ENCODE measurements around the gene TCP10L.
A peak's percentile ranks its signal among the peaks of the same experiment; 100 is the strongest.
"Not testable (repeated sequence)": the region's sequence is repeated elsewhere in the genome, so short reads cannot be mapped to it uniquely, and the experiment has no call there.

Gene TCP10L

GRCh38 chr21:32572574-32573420 is 12.5 kb downstream of the TCP10L start:
- no peaks in the 10 kb centered on the region for H3K27me3 Mint-ChIP-seq
- no peaks in the 10 kb centered on the region for H3K36me3 Mint-ChIP-seq (ENCODE audit: low read depth)
- no peaks in the 10 kb centered on the region for H3K9me3 Mint-ChIP-seq
- DNase-seq: no peak
- no peak overlapping the region for H3K27ac Mint-ChIP-seq
- H3K4me3 Mint-ChIP-seq: no peak overlapping the region
- peaks cover 20% of the 10 kb centered on the region for H3K4me1 Mint-ChIP-seq (ENCODE audit: low read depth)

- no peaks in the 10 kb centered on the region for H3K9me3 Mint-ChIP-seq
- peaks cover 3% of the 10 kb centered on the region for H3K36me3 Mint-ChIP-seq (ENCODE audit: low read depth)
- DNase-seq: no peak
- peak overlapping the region; percentile 69 for H3K27ac Mint-ChIP-seq
- H3K27me3 Mint-ChIP-seq: no peaks in the 10 kb centered on the region
- H3K4me1 Mint-ChIP-seq (ENCODE audit: low read depth): peaks cover 20% of the 10 kb centered on the region
- H3K4me3 Mint-ChIP-seq: peak overlapping the region; percentile 80
These were observed 14.9 kb downstream of the TCP10L start for GRCh38 chr21:32570456-32570855.

- H3K36me3 Mint-ChIP-seq (ENCODE audit: low read depth): peaks cover 3% of the 10 kb centered on the region
- H3K9me3 Mint-ChIP-seq: peaks cover 6% of the 10 kb centered on the region
- H3K4me1 Mint-ChIP-seq (ENCODE audit: low read depth): peaks cover 20% of the 10 kb centered on the region
- no peaks in the 10 kb centered on the region for H3K27me3 Mint-ChIP-seq
- peak overlapping the region; percentile 69 for H3K27ac Mint-ChIP-seq
- peak; percentile 85 for DNase-seq
- peak overlapping the region; percentile 80 for H3K4me3 Mint-ChIP-seq
These were observed 15.8 kb downstream of the TCP10L start for GRCh38 chr21:32569261-32570230.

GRCh38 chr21:32567626-32568025 is 17.7 kb downstream of the TCP10L start:
- Mint-ChIP-seq H3K4me3 (no peak overlapping the region), H3K4me1 (ENCODE audit: low read depth) (peaks cover 23% of the 10 kb centered on the region), H3K27me3 (no peaks in the 10 kb centered on the region), H3K36me3 (ENCODE audit: low read depth) (peaks cover 3% of the 10 kb centered on the region), H3K27ac (no peak overlapping the region), H3K9me3 (peaks cover 8% of the 10 kb centered on the region)
- DNase-seq: no peak

DNA sequence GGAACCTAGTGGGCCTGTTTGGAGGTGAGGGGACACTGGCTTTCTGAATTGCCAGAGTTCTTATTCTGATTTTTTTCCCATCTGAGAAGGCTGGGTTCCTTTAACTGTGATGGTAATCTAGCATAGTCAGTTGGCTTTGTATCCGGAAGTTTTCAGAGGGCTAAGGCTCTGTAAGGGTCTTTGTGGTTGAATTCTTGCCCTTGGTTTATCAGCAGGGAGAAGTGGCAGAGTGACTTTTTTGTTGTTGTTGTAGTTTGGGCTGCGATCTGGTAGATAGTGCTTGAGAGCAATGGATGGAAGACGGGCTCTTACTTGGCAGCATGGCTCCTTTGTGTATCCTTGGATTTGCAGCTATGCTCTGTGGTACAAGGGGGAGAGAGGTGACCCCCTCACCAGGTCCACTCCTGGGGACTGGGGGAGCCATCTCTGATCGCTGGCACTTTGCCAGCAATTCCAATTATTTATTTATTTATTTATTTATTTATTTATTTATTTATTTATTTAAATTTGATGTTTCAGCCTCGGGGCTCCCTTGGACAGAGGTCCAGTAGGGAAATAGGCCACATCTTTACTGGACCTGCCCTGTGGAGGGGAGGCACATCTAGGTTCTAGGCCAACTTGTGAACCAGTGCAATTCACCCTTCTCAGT is 18.5 kb downstream of the TCP10L start:
- peaks cover 8% of the 10 kb centered on the region for H3K9me3 Mint-ChIP-seq
- no peak overlapping the region for H3K27ac Mint-ChIP-seq
- peaks cover 3% of the 10 kb centered on the region for H3K36me3 Mint-ChIP-seq (ENCODE audit: low read depth)
- no peak for DNase-seq
- H3K4me3 Mint-ChIP-seq: no peak overlapping the region
- H3K4me1 Mint-ChIP-seq (ENCODE audit: low read depth): peaks cover 29% of the 10 kb centered on the region
- H3K27me3 Mint-ChIP-seq: no peaks in the 10 kb centered on the region

DNA sequence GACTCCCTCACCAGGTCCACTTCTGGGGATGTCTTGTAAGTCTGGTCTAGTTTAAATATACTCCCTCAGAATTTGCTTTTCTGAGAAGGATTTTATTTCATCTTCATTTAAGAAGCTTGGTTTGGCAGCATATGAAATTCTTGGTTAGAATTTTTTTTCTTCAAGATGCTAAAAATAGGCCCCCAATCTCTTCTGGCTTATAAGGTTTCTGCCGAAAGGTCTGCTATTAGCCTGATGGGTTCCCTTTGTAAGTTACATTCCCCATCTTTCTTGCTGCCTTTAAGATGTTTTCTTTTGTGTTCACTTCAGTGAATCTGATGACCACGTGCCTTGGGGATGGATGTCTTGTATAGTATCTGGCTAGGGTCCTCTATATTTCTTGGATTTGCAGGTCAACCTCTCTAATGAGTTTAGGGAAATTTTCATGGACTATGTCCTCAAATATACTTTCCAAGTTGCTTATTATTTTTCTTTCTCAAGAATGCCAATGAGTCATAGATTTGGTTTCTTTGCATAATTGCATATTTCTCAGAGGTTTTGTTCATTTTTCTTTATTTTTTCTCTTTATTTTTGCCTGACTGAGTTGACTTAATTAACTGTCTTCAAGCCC is 19.4 kb downstream of the TCP10L start:
- Mint-ChIP-seq H3K4me3 (no peak overlapping the region), H3K27ac (no peak overlapping the region), H3K4me1 (ENCODE audit: low read depth) (peaks cover 29% of the 10 kb centered on the region), H3K9me3 (peaks cover 8% of the 10 kb centered on the region), H3K36me3 (ENCODE audit: low read depth) (peaks cover 3% of the 10 kb centered on the region), H3K27me3 (no peaks in the 10 kb centered on the region)
- DNase-seq: no peak

GRCh38 chr21:32562915-32563314 is 22.4 kb downstream of the TCP10L start:
- Mint-ChIP-seq H3K27me3 (no peaks in the 10 kb centered on the region), H3K27ac (no peak overlapping the region), H3K4me1 (ENCODE audit: low read depth) (peaks cover 9% of the 10 kb centered on the region), H3K4me3 (no peak overlapping the region), H3K9me3 (peaks cover 8% of the 10 kb centered on the region), H3K36me3 (ENCODE audit: low read depth) (peaks cover 3% of the 10 kb centered on the region)
- no peak for DNase-seq

DNA sequence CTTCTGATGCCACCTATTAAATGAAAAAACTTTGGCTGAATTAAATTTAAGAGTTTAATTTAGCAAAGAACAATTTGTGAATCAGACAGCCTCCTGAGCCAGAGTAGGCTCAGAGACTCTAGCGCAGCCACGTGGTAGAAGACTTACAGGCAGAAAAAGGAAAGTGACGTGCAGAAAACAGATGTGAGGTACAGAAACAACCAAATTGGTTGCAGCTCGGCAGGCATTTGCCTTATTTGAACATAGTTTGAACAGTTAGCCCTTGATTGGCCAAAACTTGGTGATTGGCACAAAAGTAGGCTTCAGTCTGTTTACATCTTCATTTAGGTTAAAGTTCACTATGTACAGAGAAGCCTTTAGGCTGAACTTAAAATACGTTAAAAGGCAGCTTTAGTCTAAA is 22.9 kb downstream of the TCP10L start:
- H3K27me3 Mint-ChIP-seq: no peaks in the 10 kb centered on the region
- no peak overlapping the region for H3K4me3 Mint-ChIP-seq
- H3K4me1 Mint-ChIP-seq (ENCODE audit: low read depth): peaks cover 9% of the 10 kb centered on the region
- H3K27ac Mint-ChIP-seq: no peak overlapping the region
- H3K36me3 Mint-ChIP-seq (ENCODE audit: low read depth): peaks cover 3% of the 10 kb centered on the region
- peaks cover 8% of the 10 kb centered on the region for H3K9me3 Mint-ChIP-seq
- no peak for DNase-seq

- H3K4me1 Mint-ChIP-seq (ENCODE audit: low read depth); H3K27me3 Mint-ChIP-seq; H3K27ac Mint-ChIP-seq; H3K36me3 Mint-ChIP-seq (ENCODE audit: low read depth); H3K9me3 Mint-ChIP-seq; DNase-seq; H3K4me3 Mint-ChIP-seq: not testable (repeated sequence)
These were observed 23.8 kb downstream of the TCP10L start for GRCh38 chr21:32561476-32561875.

DNA sequence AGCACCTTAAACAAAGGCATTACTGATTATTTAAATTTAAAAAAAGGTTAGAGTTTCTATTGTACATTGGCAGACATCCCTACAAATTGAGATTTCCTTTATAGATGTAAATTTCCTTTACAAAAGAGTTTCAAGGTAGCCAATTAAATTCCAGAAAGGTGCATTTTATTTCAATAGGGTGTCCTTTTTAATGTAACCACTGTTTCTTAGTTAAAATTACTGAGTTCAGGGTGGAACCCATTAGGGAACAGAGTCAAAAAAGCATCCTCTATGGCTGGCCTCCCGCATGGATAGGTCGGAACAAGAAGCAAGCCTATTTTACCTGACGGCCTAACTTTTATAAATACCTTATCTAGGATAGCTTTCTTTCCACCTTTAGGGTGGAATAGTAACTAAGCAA is 24.4 kb downstream of the TCP10L start:
- no peak for DNase-seq
- H3K9me3 Mint-ChIP-seq: peaks cover 8% of the 10 kb centered on the region
- no peak overlapping the region for H3K4me3 Mint-ChIP-seq
- H3K4me1 Mint-ChIP-seq (ENCODE audit: low read depth): peaks cover 9% of the 10 kb centered on the region
- H3K36me3 Mint-ChIP-seq (ENCODE audit: low read depth): no peaks in the 10 kb centered on the region
- H3K27me3 Mint-ChIP-seq: no peaks in the 10 kb centered on the region
- H3K27ac Mint-ChIP-seq: no peak overlapping the region

- Mint-ChIP-seq H3K27ac (no peak overlapping the region), H3K4me3 (no peak overlapping the region), H3K4me1 (ENCODE audit: low read depth) (peaks cover 11% of the 10 kb centered on the region), H3K9me3 (no peaks in the 10 kb centered on the region), H3K27me3 (no peaks in the 10 kb centered on the region), H3K36me3 (ENCODE audit: low read depth) (no peaks in the 10 kb centered on the region)
- DNase-seq: no peak
These were observed 26.2 kb downstream of the TCP10L start for GRCh38 chr21:32559006-32559610.

DNA sequence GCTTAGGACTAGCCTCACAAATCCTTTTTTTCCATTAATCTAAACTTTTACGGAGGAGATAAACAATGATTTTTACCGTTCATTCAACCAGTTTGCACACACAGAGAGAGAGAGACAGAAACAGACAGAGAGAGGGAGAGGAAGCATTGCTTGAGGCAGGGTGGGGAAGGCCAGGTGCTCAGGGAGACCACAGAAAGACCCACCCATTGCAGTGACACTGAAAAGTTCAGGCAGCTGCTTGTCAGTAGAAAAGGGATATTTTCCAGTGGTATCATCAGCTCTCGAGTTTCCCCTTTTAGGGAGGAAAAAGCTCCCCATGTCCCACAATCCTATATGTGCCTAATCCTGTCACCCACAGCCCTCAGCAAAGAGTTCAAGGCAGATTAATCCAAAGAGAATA is 27.2 kb downstream of the TCP10L start:
- no peak overlapping the region for H3K27ac Mint-ChIP-seq
- H3K27me3 Mint-ChIP-seq: no peaks in the 10 kb centered on the region
- DNase-seq: no peak
- no peaks in the 10 kb centered on the region for H3K36me3 Mint-ChIP-seq (ENCODE audit: low read depth)
- H3K9me3 Mint-ChIP-seq: no peaks in the 10 kb centered on the region
- H3K4me3 Mint-ChIP-seq: no peak overlapping the region
- H3K4me1 Mint-ChIP-seq (ENCODE audit: low read depth): peaks cover 13% of the 10 kb centered on the region

DNA sequence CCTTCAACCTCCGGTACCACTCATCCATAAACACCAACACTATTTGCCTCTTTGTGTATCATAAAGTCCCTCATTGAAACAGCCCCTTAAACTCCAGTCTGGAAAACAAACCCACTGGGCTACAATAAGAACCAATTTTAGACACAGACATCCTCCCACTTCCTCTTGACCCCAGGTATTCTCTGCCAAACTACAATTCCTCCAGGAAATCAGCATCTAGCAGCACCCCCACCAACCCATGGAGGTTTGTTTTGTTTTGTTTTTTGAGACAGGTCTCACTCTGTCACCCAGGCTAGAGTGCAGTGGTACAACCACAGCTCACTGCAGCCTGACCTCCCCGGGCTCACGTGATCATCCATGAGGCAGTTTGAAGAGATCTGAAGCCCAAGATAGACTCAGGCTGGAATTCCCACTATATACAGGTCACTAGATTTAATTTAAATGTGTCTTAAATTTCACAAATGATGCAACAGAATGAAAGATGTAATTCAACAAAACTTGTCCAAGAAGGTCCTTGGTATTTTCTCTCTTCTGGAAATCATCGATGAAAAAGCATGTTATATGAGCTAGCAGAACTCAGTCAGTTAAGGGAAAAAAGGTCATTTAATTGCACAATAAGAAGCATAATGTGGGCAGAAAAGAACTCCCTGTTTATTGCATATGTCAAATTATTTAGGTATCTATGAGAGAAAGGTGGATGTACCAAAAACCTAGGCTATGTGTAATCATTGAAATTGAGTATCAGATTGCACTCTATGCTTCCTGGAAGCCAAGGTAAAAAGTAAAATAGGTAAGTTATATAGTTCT is 30.3 kb downstream of the TCP10L start:
- Mint-ChIP-seq H3K9me3 (no peaks in the 10 kb centered on the region), H3K4me1 (ENCODE audit: low read depth) (peaks cover 5% of the 10 kb centered on the region), H3K27me3 (no peaks in the 10 kb centered on the region), H3K36me3 (ENCODE audit: low read depth) (no peaks in the 10 kb centered on the region), H3K27ac (no peak overlapping the region), H3K4me3 (no peak overlapping the region)
- no peak for DNase-seq
